ENCODE data around the gene NUMB.

- TF ChIP-seq CTCF (IDR thresholded peaks at IDR 0.05; ENCODE audit: low read depth, low read length), result no peak
- no peak for TF ChIP-seq EZH2phosphoT487 (IDR thresholded peaks at IDR 0.05; ENCODE audit: low read depth)
Observed at GRCh38 chr14:73418227-73418626, 40.1 kb downstream of the NUMB start.

Measured in OCI-LY3 (cell line).